Measurements from ENCODE around the gene APOH.

APOH gene

GRCh38 chr17:66191593-66192377 lies 37.4 kb downstream of the APOH start, which contains the start of gene CEP112:
Gene CEP112, minus strand, starts transcription at chr17:66192133.
- DNase-seq = peak; percentile 84

- no peak for DNase-seq
These were observed 38.2 kb downstream of the APOH start for GRCh38 chr17:66190738-66191592.

- DNase-seq = no peak
These were observed 41.5 kb downstream of the APOH start for GRCh38 chr17:66187718-66188117.

GRCh38 chr17:66185862-66186261 lies 43.4 kb downstream of the APOH start:
- no peak for DNase-seq

GRCh38 chr17:66184392-66184791 lies 44.8 kb downstream of the APOH start:
- DNase-seq = no peak

GRCh38 chr17:66183529-66183928 lies 45.7 kb downstream of the APOH start:
- no peak for DNase-seq

GRCh38 chr17:66178642-66179041 lies 50.6 kb downstream of the APOH start:
- no peak for DNase-seq

- peak; percentile 58 to 88 for DNase-seq
These were observed 52.2 kb downstream of the APOH start for GRCh38 chr17:66177048-66177447.

- DNase-seq = peak in 1 of 2 experiments; percentile 34
These were observed 53.3 kb downstream of the APOH start for GRCh38 chr17:66175892-66176291.

- no peak for DNase-seq
These were observed 56.5 kb downstream of the APOH start for GRCh38 chr17:66172691-66173223.

- DNase-seq = no peak
These were observed 57.1 kb downstream of the APOH start for GRCh38 chr17:66172144-66172543.

- DNase-seq = no peak
These were observed 57.5 kb downstream of the APOH start for GRCh38 chr17:66171692-66172091.

GRCh38 chr17:66171172-66171571 lies 58.0 kb downstream of the APOH start:
- no peak for DNase-seq

- no peak for DNase-seq
These were observed 59.4 kb downstream of the APOH start for GRCh38 chr17:66169839-66170238.

- DNase-seq = no peak
These were observed 61.9 kb downstream of the APOH start for GRCh38 chr17:66167189-66167815.

GRCh38 chr17:66165537-66166123 lies 63.6 kb downstream of the APOH start:
- DNase-seq = peak; percentile 35 to 60
